Small intestine (tissue), 7 donors: ENCODE measurements around the gene SLC2A3. TPM values are rescaled to one million over a fixed set of nuclear protein-coding genes. Genes with fewer than 3 reads are reported as not detected.

ENCODE experiments used
- DNase-seq, 2 donors: peaks; one replicate each; pipeline versions ENCODE4 v3.0.0 to v3.0.0-alpha.2; 2013
- FAIRE-seq: peaks from 2 replicates; lab custom pipeline; 2012; peaks lifted over from hg19 to GRCh38; lab: Jason Lieb, UNC
- H3K27ac ChIP-seq, 3 donors: one replicate each; pipeline ENCODE4 v1.5.1; 2013; ENCODE audit warnings: low read length in 2 of 3, mild to moderate bottlenecking in 2 of 3, control low read depth in 1 of 3, inconsistent platforms in 1 of 3, low read depth in 1 of 3, moderate library complexity in 1 of 3
- H3K27me3 ChIP-seq, 3 donors: one replicate each; pipeline ENCODE4 v1.6.1; 2013; ENCODE audit warnings: low read length in 3 of 3, inconsistent platforms in 1 of 3; ENCODE audit not compliant: control insufficient read depth in 3 of 3, insufficient read depth in 3 of 3
- H3K36me3 ChIP-seq, 3 donors: one replicate each; pipeline ENCODE4 v1.6.1; 2013; ENCODE audit warnings: low read length in 3 of 3, inconsistent platforms in 1 of 3, low read depth in 1 of 3, mild to moderate bottlenecking in 1 of 3, moderate library complexity in 1 of 3; ENCODE audit not compliant: control insufficient read depth in 3 of 3, insufficient read depth in 2 of 3
- H3K4me1 ChIP-seq, 3 donors: one replicate each; pipeline ENCODE4 v1.6.1; 2013; ENCODE audit warnings: low read length in 2 of 3, inconsistent platforms in 1 of 3, low read depth in 1 of 3, mild to moderate bottlenecking in 1 of 3, moderate library complexity in 1 of 3; ENCODE audit not compliant: control insufficient read depth in 3 of 3, insufficient read depth in 2 of 3
- H3K4me3 ChIP-seq, 3 donors: one replicate each; pipeline ENCODE4 v1.5.1; 2013; ENCODE audit warnings: low read length in 3 of 3, control low read depth in 1 of 3, inconsistent platforms in 1 of 3, low read depth in 1 of 3, mild to moderate bottlenecking in 1 of 3, moderate library complexity in 1 of 3
- H3K9me3 ChIP-seq, 2 donors: one replicate each; pipeline ENCODE4 v1.6.1; 2013; ENCODE audit warnings: low read depth in 1 of 2, low read length in 1 of 2; ENCODE audit not compliant: control insufficient read depth in 2 of 2, insufficient read depth in 1 of 2
- WGBS, 3 donors: extraction: QIAGEN DNeasy Blood & Tissue Kit; methylation state at CpG; one replicate each; pipeline ENCODE4 v1.1.7; 2013; 5-methylcytosine and 5-hydroxymethylcytosine counted together
- polyA plus RNA-seq, 4 donors: library from polyadenylated mRNA; stranded (reverse) in 3 of 4; unstranded in 1 of 4; fragments of 200-250 nt in 3 of 4; fragments of 120-200 nt in 1 of 4; gene quantifications; one replicate each; pipeline versions ENCODE4 v1.2.1 to v1.2.3, GENCODE V29; 2013
- donor health status: healthy with polysubstance abuse.
- donor health status: control.
- donor health status: control.
- donor health status: Bipolar disorder and iron deficiency.
- donor health status: healthy.

SLC2A3 gene
- polyA plus RNA-seq, 4 donors, result 0.89 to 18.1 (median 4.8) TPM

DNA sequence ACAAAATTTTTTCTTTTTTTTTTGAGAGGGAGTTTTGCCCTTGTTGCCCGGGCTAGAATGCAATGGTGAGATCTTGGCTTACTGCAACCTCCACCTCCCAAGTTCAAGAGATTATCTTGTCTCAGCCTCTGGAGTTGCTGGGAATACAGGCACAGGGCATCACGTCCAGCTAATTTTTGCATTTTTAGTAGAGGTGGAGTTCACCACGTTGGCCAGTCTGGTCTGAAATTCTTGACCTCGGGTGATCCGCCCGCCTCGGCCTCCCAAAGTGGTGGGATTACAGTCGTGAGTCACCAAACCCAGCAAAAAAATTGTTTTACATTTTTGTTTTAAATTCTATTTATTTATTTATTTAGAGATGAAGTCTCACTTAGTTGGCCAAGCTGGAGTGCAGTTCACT, 58.6 kb downstream of the SLC2A3 start:
- no peaks in the 10 kb centered on the region for H3K4me1 ChIP-seq
- H3K36me3 ChIP-seq, result no peaks in the 10 kb centered on the region
- WGBS, 3 donors, result 83 to 91% (median 89%) methylated on average over 8 of the region's 8 CpGs
- DNase-seq (no peak), FAIRE-seq (no peak)
- no peak overlapping the region for H3K27ac ChIP-seq
- H3K9me3 ChIP-seq, result no peaks in the 10 kb centered on the region
- H3K27me3 ChIP-seq, result peaks cover 0 to 13% (median 5%) of the 10 kb centered on the region in 3 donors
- H3K4me3 ChIP-seq, result no peak overlapping the region

DNA sequence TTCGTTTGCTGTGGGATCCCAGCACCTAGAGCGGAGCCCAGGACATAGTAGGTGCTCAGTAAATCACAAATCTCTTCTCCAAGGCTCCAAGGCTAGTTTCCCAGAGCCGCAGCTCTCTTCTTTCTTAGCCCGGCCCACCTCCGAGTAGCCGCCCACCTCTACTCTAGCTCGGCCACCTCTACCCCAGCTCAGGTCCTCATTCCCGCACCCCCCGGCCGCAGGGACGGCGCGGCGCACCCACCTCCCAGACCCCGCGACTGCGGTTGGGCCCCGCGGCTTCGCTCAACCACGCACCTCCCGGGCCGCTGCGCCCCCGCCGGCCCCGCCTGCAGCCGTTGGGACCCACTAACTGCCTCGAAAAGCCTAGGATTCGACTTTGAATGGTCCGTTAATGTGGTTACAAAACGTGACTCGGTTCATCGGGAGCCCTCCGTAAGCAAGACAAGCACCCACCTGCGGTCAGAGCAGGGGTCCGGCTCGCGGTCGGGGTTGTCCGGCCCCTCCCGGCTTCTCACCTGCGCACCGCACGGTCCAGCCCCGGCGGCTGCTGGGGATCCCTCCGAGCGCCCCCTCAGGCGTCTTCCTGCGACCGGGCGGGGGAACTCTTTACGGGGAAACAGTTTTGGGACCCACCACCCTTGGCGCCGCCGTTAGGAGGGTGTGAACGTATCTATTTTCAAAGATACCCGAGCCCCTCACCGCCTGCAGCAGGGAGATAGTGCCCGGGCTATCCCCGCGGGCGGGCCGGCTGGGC, 63.2 kb downstream of the SLC2A3 start, which contains the start of gene SLC2A14:
TSS of gene SLC2A14 (minus strand) at position 350 of the 754 bp plus-strand sequence. CDS start 3,035 bp downstream, outside the sequence.
- H3K36me3 ChIP-seq, result no peaks in the 10 kb centered on the region
- no peak within 1 kb of the TSS for H3K4me3 ChIP-seq
- DNase-seq, result no peak
- peaks cover 0 to 21% (median 8%) of the 10 kb centered on the region in 3 donors for H3K27me3 ChIP-seq
- WGBS, 3 donors, result 19 to 48% (median 40%) methylated on average over 57 to 65 of the region's 65 CpGs
- FAIRE-seq, result no peak
- no peaks in the 10 kb centered on the region for H3K4me1 ChIP-seq
- H3K27ac ChIP-seq, result no peak within 1 kb of the TSS
- no peaks in the 10 kb centered on the region for H3K9me3 ChIP-seq

DNA sequence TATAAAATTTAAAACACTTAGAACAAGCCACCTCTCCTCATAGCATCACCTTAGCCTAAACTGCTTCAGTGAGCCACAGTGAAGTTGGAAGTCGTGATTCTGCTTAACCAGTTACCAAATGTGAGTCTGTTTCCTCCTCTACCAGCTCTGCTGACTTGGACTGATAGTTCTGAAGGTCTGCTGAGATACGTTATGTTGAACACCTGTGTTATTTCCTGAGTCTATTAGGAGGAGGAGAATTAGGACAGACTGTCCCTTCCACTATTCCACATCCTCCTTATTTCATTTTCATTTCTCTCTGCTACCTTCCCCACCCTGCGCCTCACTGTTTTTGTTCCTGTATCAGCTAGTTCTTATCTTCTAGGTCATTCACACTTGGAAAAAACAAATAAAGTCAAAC, 65.7 kb downstream of the SLC2A3 start:
- H3K9me3 ChIP-seq, result no peaks in the 10 kb centered on the region
- no peaks in the 10 kb centered on the region for H3K4me1 ChIP-seq
- DNase-seq, result no peak
- no peak overlapping the region for H3K4me3 ChIP-seq
- WGBS, 3 donors, result 22 to 52% (median 30%) methylated on average over 3 of the region's 3 CpGs
- H3K36me3 ChIP-seq, result no peaks in the 10 kb centered on the region
- FAIRE-seq, result no peak
- peaks cover 0 to 21% (median 8%) of the 10 kb centered on the region in 3 donors for H3K27me3 ChIP-seq
- no peak overlapping the region for H3K27ac ChIP-seq

Other genes with a start within 250 kb of the SLC2A3 start
- under 1 TPM in 2 of 4 donors, not detected in 2; 0.09 to 0.31 TPM for gene GDF3, start 240.4 kb downstream of the SLC2A3 start, polyA plus RNA-seq
- gene DPPA3, start 224.8 kb downstream of the SLC2A3 start, polyA plus RNA-seq, result not detected
- gene CLEC4C, start 188.8 kb downstream of the SLC2A3 start, polyA plus RNA-seq, result under 1 TPM in 1 of 4 donors, not detected in 3; 0.07 TPM
- gene NANOGNB, start 171.0 kb downstream of the SLC2A3 start, polyA plus RNA-seq, result not detected
- under 1 TPM in 1 of 4 donors, not detected in 3; 0.19 TPM for gene NANOG, start 146.8 kb downstream of the SLC2A3 start, polyA plus RNA-seq
- under 1 TPM in 3 of 4 donors, not detected in 1; 0.03 to 0.77 (median 0.22) TPM for gene SLC2A14, start 63.3 kb downstream of the SLC2A3 start, polyA plus RNA-seq
- 10 to 100 TPM in 1 of 4 donors, 1 to 10 TPM in 3; 3.8 to 11.1 (median 5.4) TPM for gene FOXJ2, start 96.5 kb upstream of the SLC2A3 start, polyA plus RNA-seq
- gene C3AR1, start 130.2 kb upstream of the SLC2A3 start, polyA plus RNA-seq, result 1 to 10 TPM; 2.7 to 7.5 (median 4.3) TPM
- 10 to 100 TPM; 23.6 to 49.0 (median 33.7) TPM for gene NECAP1, start 146.1 kb upstream of the SLC2A3 start, polyA plus RNA-seq
- 1 to 10 TPM in 3 of 4 donors, under 1 TPM in 1; 0.79 to 7.6 (median 5.2) TPM for gene CLEC4A, start 187.4 kb upstream of the SLC2A3 start, polyA plus RNA-seq
- gene ZNF705A, start 220.8 kb upstream of the SLC2A3 start, polyA plus RNA-seq, result not detected